HG03159 (cell line): ENCODE results near the gene SPSB2.
"Not testable (repeated sequence)": the region's sequence is repeated elsewhere in the genome, so short reads cannot be mapped to it uniquely, and the experiment has no call there.

ENCODE experiments used
- ATAC-seq: cut with Tn5 transposase; IDR thresholded peaks from one replicate; pipeline ENCODE4 v1.9.1; 2021; ENCODE audit warnings: mild to moderate bottlenecking, moderate library complexity; ENCODE audit not compliant: unreplicated experiment

Gene SPSB2

GRCh38 chr12:6873094-6874014, at the start of gene SPSB2:
SPSB2 (minus strand) TSS chr12:6873303; CDS start chr12:6872901, 402 bp downstream.
- ATAC-seq: peak; percentile 75

- ATAC-seq: no peak
Measured at GRCh38 chr12:6921996-6922946, 49.2 kb upstream of the SPSB2 start.

- ATAC-seq: no peak
Measured at GRCh38 chr12:6921539-6921938, 48.4 kb upstream of the SPSB2 start.

GRCh38 chr12:6919588-6919987, 46.5 kb upstream of the SPSB2 start:
- no peak for ATAC-seq

GRCh38 chr12:6917491-6918231, 44.6 kb upstream of the SPSB2 start:
- ATAC-seq: no peak

GRCh38 chr12:6916426-6917200, 43.5 kb upstream of the SPSB2 start:
- no peak for ATAC-seq

GRCh38 chr12:6915789-6916285, 42.7 kb upstream of the SPSB2 start:
- ATAC-seq: no peak

- ATAC-seq: no peak
Measured at GRCh38 chr12:6914947-6915788, 42.1 kb upstream of the SPSB2 start.

- peak; percentile 63 for ATAC-seq
Measured at GRCh38 chr12:6914246-6914946, 41.3 kb upstream of the SPSB2 start, which contains the start of gene ENO2. ENO2 (plus strand) TSS chr12:6914580; CDS start chr12:6915833, 1,253 bp downstream.

- no peak for ATAC-seq
Measured at GRCh38 chr12:6912164-6912935, 39.2 kb upstream of the SPSB2 start.

- ATAC-seq: no peak
Measured at GRCh38 chr12:6909421-6910145, 36.5 kb upstream of the SPSB2 start.

- ATAC-seq: not testable (repeated sequence)
Measured at GRCh38 chr12:6908141-6908540, 35.0 kb upstream of the SPSB2 start.

GRCh38 chr12:6905414-6906040, 32.4 kb upstream of the SPSB2 start:
- ATAC-seq: no peak

GRCh38 chr12:6904280-6905276, 31.5 kb upstream of the SPSB2 start, which contains the start of gene LRRC23:
LRRC23 (plus strand) TSS chr12:6904822; CDS start chr12:6905634, 812 bp downstream.
- peak; percentile 95 for ATAC-seq

GRCh38 chr12:6903722-6904121, 30.6 kb upstream of the SPSB2 start:
- no peak for ATAC-seq
